H1 (cell line): ENCODE measurements around the gene ADAMTS13. TPM values are rescaled to one million over a fixed set of nuclear protein-coding genes. Genes with fewer than 3 reads are reported as not detected.

Experiments
- ASH2L ChIP-seq: fragments of 200-600, 300-600 bp; sonication (generic); IDR thresholded peaks from one replicate; pipeline ENCODE4 v1.7.1; 2017; ENCODE audit warnings: low read length
- BACH1 ChIP-seq: IDR thresholded peaks from 2 replicates; pipeline ENCODE4 v1.6.1; 2012; ENCODE audit warnings: low read length, improper control_type of control experiment
- CBX8 ChIP-seq: fragments of 300-800, 300-1000 bp; sonication (generic); IDR thresholded peaks from 2 replicates; pipeline ENCODE4 v1.7.1; 2016; ENCODE audit warnings: low read depth, low read length, borderline replicate concordance
- EP300 ChIP-seq, 2 experiments: IDR thresholded peaks; 1 replicate in 1 of 2; 2 replicates in 1 of 2; pipeline ENCODE4 v1.6.1; 2011 to 2012; ENCODE audit warnings: low read depth in 2 of 2, low read length in 2 of 2, mild to moderate bottlenecking in 2 of 2, borderline replicate concordance in 1 of 2, inconsistent platforms in 1 of 2, moderate library complexity in 1 of 2
- EZH2 ChIP-seq: fragments of 200-600 bp; sonication (generic); IDR thresholded peaks from 2 replicates; pipeline ENCODE4 v1.7.1; 2012; ENCODE audit warnings: low read depth, mild to moderate bottlenecking, moderate library complexity, low read length, inconsistent platforms; ENCODE audit not compliant: severe bottlenecking
- FOSL1 ChIP-seq: IDR thresholded peaks from 2 replicates; pipeline ENCODE4 v1.6.1; 2011; ENCODE audit warnings: mild to moderate bottlenecking, low read depth, low read length, moderate library complexity; ENCODE audit not compliant: insufficient read depth
- GABPA ChIP-seq: IDR thresholded peaks from 2 replicates; pipeline ENCODE4 v1.6.1; 2011; ENCODE audit warnings: mild to moderate bottlenecking, low read length, moderate library complexity, borderline replicate concordance; ENCODE audit not compliant: insufficient read depth
- JUN ChIP-seq: IDR thresholded peaks from 2 replicates; pipeline ENCODE4 v1.6.1; 2011; ENCODE audit warnings: low read depth, mild to moderate bottlenecking, improper control_type of control experiment, low read length
- KDM4A ChIP-seq: IDR thresholded peaks from one replicate; pipeline ENCODE4 v1.7.1; 2012; ENCODE audit warnings: low read depth, mild to moderate bottlenecking, moderate library complexity, low read length, inconsistent platforms; ENCODE audit not compliant: severe bottlenecking
- NANOG ChIP-seq: IDR thresholded peaks from 2 replicates; pipeline ENCODE4 v1.6.1; 2011; ENCODE audit warnings: low read length, low read depth, mild to moderate bottlenecking, inconsistent platforms; ENCODE audit not compliant: insufficient read depth, poor library complexity, severe bottlenecking
- PHF8 ChIP-seq: fragments of 200-600 bp; sonication (generic); conservative IDR thresholded peaks from 2 replicates; pipeline ENCODE4 v1.7.1; 2012; ENCODE audit warnings: low read depth, mild to moderate bottlenecking, inconsistent platforms, low read length, moderate library complexity
- POLR2AphosphoS5 ChIP-seq: IDR thresholded peaks from 2 replicates; pipeline ENCODE4 v1.6.1; 2011; ENCODE audit warnings: low read depth, low read length
- RAD21 ChIP-seq, 2 experiments: IDR thresholded peaks in 1 of 2; conservative IDR thresholded peaks in 1 of 2; 2 replicates each; pipeline ENCODE4 v1.6.1; 2011; ENCODE audit warnings: low read depth in 2 of 2, low read length in 2 of 2, improper control_type of control experiment in 1 of 2, inconsistent platforms in 1 of 2, mild to moderate bottlenecking in 1 of 2, moderate library complexity in 1 of 2
- SIN3A ChIP-seq, 2 experiments: IDR thresholded peaks in 1 of 2; conservative IDR thresholded peaks in 1 of 2; 2 replicates each; pipeline ENCODE4 v1.6.1; 2011 to 2012; ENCODE audit warnings: low read length in 2 of 2, improper control_type of control experiment in 1 of 2, low read depth in 1 of 2, mild to moderate bottlenecking in 1 of 2
- SIRT6 ChIP-seq: IDR thresholded peaks from one replicate; pipeline ENCODE4 v1.7.1; 2012; ENCODE audit warnings: low read length, inconsistent platforms
- SP1 ChIP-seq: IDR thresholded peaks from 2 replicates; pipeline ENCODE4 v1.6.1; 2011; ENCODE audit warnings: low read depth, low read length
- SRF ChIP-seq: IDR thresholded peaks from 2 replicates; pipeline ENCODE4 v1.6.1; 2011; ENCODE audit warnings: mild to moderate bottlenecking, low read depth, low read length, moderate library complexity
- TAF7 ChIP-seq: optimal IDR thresholded peaks from 2 replicates; pipeline ENCODE3; 2011; ENCODE audit warnings: low read depth, mild to moderate bottlenecking, inconsistent platforms, low read length, moderate library complexity, borderline replicate concordance
- USF2 ChIP-seq: IDR thresholded peaks from 2 replicates; pipeline ENCODE4 v1.6.1; 2011; ENCODE audit warnings: low read length, improper control_type of control experiment
- YY1 ChIP-seq: IDR thresholded peaks from 2 replicates; pipeline ENCODE4 v1.6.1; 2011; ENCODE audit warnings: low read depth, mild to moderate bottlenecking, low read length
- polyA plus RNA-seq, 7 experiments: library from polyadenylated mRNA; depleted of rRNA in 3 of 7; stranded (reverse) in 5 of 7; unstranded in 2 of 7; fragments of >200 nt in 5 of 7; fragments of 200-250 nt in 2 of 7; gene quantifications; 1 replicate in 5 of 7; 2 replicates in 1 of 7; 4 replicates in 1 of 7; pipeline versions ENCODE4 v1.2.1 to v1.2.3, GENCODE V29; 2011 to 2013; ENCODE audit warnings: missing spikeins in 2 of 7, mixed read lengths in 2 of 7
- total RNA-seq: library from RNA; stranded (reverse); fragmentation: NEBNext Ultra II Directional; extraction: Animal tissue kit (Norgen Biotek cat#: 25700); gene quantifications from 2 replicates; pipeline ENCODE4 v1.2.1, GENCODE V29; 2021
- TF ChIP-seq, protein P1 (sequence below): IDR thresholded peaks from 2 replicates; pipeline ENCODE4 v1.6.1; 2011; ENCODE audit warnings: low read depth, mild to moderate bottlenecking, low read length; ENCODE audit not compliant: insufficient read depth

Gene ADAMTS13
- total and polyA plus RNA-seq, 2 of the 8 experiments (the other 6 are each of a cell fraction or from before 2014, with no cell fraction given) = 4.4 to 5.8 TPM

- peak; percentile 99 for TF ChIP-seq GABPA
- TF ChIP-seq EP300 (IDR thresholded peaks at IDR 0.05; ENCODE audit: borderline replicate concordance in 1 of 2, low read depth in 2 of 2, low read length in 2 of 2) = no peak
- TF ChIP-seq POLR2AphosphoS5 = peak; percentile 63
- TF ChIP-seq SP1 = peak; percentile 60; the same call in 1 of the 2 replicates
- no peak for TF ChIP-seq USF2
- TF ChIP-seq BACH1 = no peak
- no peak for TF ChIP-seq FOSL1
- TF ChIP-seq NANOG = no peak
- peak; percentile 59; the same call in 1 of the 2 replicates for TF ChIP-seq YY1
- TF ChIP-seq, protein P1, sequence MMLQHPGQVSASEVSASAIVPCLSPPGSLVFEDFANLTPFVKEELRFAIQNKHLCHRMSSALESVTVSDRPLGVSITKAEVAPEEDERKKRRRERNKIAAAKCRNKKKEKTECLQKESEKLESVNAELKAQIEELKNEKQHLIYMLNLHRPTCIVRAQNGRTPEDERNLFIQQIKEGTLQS = no peak
- TF ChIP-seq TAF7 = no peak
- TF ChIP-seq CBX8 = no peak
- peak; percentile 71 for TF ChIP-seq KDM4A
- TF ChIP-seq ASH2L = peak; percentile 96
- peak; percentile 59 for TF ChIP-seq PHF8
- TF ChIP-seq SIRT6 = no peak
- peak; percentile 43; the same call in 1 of the 2 replicates for TF ChIP-seq SRF
- no peak for TF ChIP-seq JUN
- TF ChIP-seq EZH2 = no peak
- TF ChIP-seq SIN3A (conservative IDR thresholded peaks at IDR 0.05 in 1 of 2, IDR thresholded peaks at IDR 0.05 in 1 of 2; ENCODE audit: low read depth in 1 of 2, low read length in 2 of 2) = peak; percentile 22 to 95; a peak in 2 of 4 replicates
- TF ChIP-seq RAD21 (IDR thresholded peaks at IDR 0.05 in 1 of 2, conservative IDR thresholded peaks at IDR 0.05 in 1 of 2; ENCODE audit: low read depth in 2 of 2, low read length in 2 of 2) = no peak
These were observed 4.4 kb upstream of the ADAMTS13 start, which contains the start of gene REXO4 (continued) for GRCh38 chr9:133417541-133418461.
